Measurements from ENCODE around the gene IFRD2.
"Not testable (repeated sequence)": the region's sequence is repeated elsewhere in the genome, so short reads cannot be mapped to it uniquely, and the experiment has no call there.

IFRD2 gene

GRCh38 chr3:50299929-50300680, 7.9 kb upstream of the IFRD2 start:
- no peak for DNase-seq (ENCODE audit: low read depth)

GRCh38 chr3:50299638-50299928, 7.4 kb upstream of the IFRD2 start:
- no peak for DNase-seq (ENCODE audit: low read depth)

GRCh38 chr3:50298836-50299637, 6.8 kb upstream of the IFRD2 start, which contains the start of the genes HYAL3 and NAA80:
TSS of gene HYAL3 (minus strand) at chr3:50299405. CDS start at chr3:50295602, 3,803 bp downstream.
TSS of gene NAA80 (minus strand) at chr3:50299405. CDS start at chr3:50297463, 1,942 bp downstream.
- DNase-seq (ENCODE audit: low read depth) = peak; percentile 100

- DNase-seq (ENCODE audit: low read depth) = no peak
Measured at GRCh38 chr3:50297896-50298725, 5.9 kb upstream of the IFRD2 start.

- no peak for DNase-seq (ENCODE audit: low read depth)
Measured at GRCh38 chr3:50297384-50297775, 5.2 kb upstream of the IFRD2 start.

GRCh38 chr3:50296721-50297383, 4.6 kb upstream of the IFRD2 start:
- no peak for DNase-seq (ENCODE audit: low read depth)

- DNase-seq (ENCODE audit: low read depth) = no peak
Measured at GRCh38 chr3:50295553-50296431, 3.6 kb upstream of the IFRD2 start.

GRCh38 chr3:50294492-50295403, 2.5 kb upstream of the IFRD2 start:
- DNase-seq (ENCODE audit: low read depth) = no peak

GRCh38 chr3:50294089-50294488, 1.9 kb upstream of the IFRD2 start:
- DNase-seq (ENCODE audit: low read depth) = no peak

GRCh38 chr3:50293079-50293801, 1.0 kb upstream of the IFRD2 start:
- no peak for DNase-seq (ENCODE audit: low read depth)

GRCh38 chr3:50290161-50290641, 2.0 kb downstream of the IFRD2 start:
- no peak for DNase-seq (ENCODE audit: low read depth)

- DNase-seq (ENCODE audit: low read depth) = no peak
Measured at GRCh38 chr3:50289130-50289529, 3.1 kb downstream of the IFRD2 start.

- DNase-seq (ENCODE audit: low read depth) = no peak
Measured at GRCh38 chr3:50288387-50289007, 3.7 kb downstream of the IFRD2 start.

GRCh38 chr3:50287262-50287661, 5.0 kb downstream of the IFRD2 start:
- no peak for DNase-seq (ENCODE audit: low read depth)

- no peak for DNase-seq (ENCODE audit: low read depth)
Measured at GRCh38 chr3:50286322-50287227, 5.7 kb downstream of the IFRD2 start.

- DNase-seq (ENCODE audit: low read depth) = not testable (repeated sequence)
Measured at GRCh38 chr3:50284121-50284520, 8.1 kb downstream of the IFRD2 start.

GRCh38 chr3:50279255-50280016, 12.8 kb downstream of the IFRD2 start:
- no peak for DNase-seq (ENCODE audit: low read depth)
